ENCODE data around the gene CCIN. TPM values are rescaled to one million over a fixed set of nuclear protein-coding genes. Genes with fewer than 3 reads are reported as not detected.

The CCIN gene
- total RNA-seq, 1 donor from 2014 or later = not detected

GRCh38 chr9:36187414-36187813, 18.2 kb downstream of the CCIN start:
- no peaks in the 10 kb centered on the region for H3K27me3 ChIP-seq (ENCODE audit: control insufficient read depth, insufficient read depth, low read length)
- H3K36me3 ChIP-seq (ENCODE audit: control insufficient read depth, insufficient read depth, low read length) = no peaks in the 10 kb centered on the region
- no peak overlapping the region for H3K4me3 ChIP-seq (ENCODE audit: low read depth, low read length)
- DNase-seq (ENCODE audit: low read depth) (peak; percentile 80), FAIRE-seq (no peak)
- no peak for TF ChIP-seq CTCF (IDR thresholded peaks at IDR 0.05; ENCODE audit: insufficient read depth, low read length, severe bottlenecking)

GRCh38 chr9:36188212-36188611, 19.0 kb downstream of the CCIN start:
- no peaks in the 10 kb centered on the region for H3K36me3 ChIP-seq (ENCODE audit: control insufficient read depth, insufficient read depth, low read length)
- FAIRE-seq (no peak), DNase-seq (ENCODE audit: low read depth) (no peak)
- H3K27me3 ChIP-seq (ENCODE audit: control insufficient read depth, insufficient read depth, low read length) = no peaks in the 10 kb centered on the region
- H3K4me3 ChIP-seq (ENCODE audit: low read depth, low read length) = no peak overlapping the region
- no peak for TF ChIP-seq CTCF (IDR thresholded peaks at IDR 0.05; ENCODE audit: insufficient read depth, low read length, severe bottlenecking)

DNA sequence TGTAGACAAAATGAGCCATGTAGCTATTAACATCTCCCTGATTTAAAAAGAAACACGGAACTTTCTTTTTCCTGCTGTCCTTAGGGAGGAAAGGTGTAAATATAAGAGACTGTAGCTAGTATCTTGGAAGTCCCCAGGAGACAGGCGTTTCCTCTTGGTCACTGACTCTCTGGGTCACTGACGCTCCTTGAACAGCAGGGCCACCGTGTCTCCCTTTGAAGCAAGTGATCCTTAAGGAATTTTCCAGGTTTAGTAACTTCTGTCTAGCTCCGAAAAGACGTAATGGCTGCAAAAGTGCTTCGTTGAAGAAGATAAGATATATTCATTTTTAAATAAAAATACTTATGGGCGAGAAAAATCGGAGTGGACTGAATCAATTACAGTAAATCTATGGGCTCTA, 20.8 kb downstream of the CCIN start:
- DNase-seq (ENCODE audit: low read depth) (no peak), FAIRE-seq (no peak)
- TF ChIP-seq CTCF (IDR thresholded peaks at IDR 0.05; ENCODE audit: insufficient read depth, low read length, severe bottlenecking) = no peak
- Histone ChIP-seq H3K27me3 (ENCODE audit: control insufficient read depth, insufficient read depth, low read length) (no peaks in the 10 kb centered on the region), H3K36me3 (ENCODE audit: control insufficient read depth, insufficient read depth, low read length) (no peaks in the 10 kb centered on the region), H3K4me3 (ENCODE audit: low read depth, low read length) (peak overlapping the region; percentile 91)

DNA sequence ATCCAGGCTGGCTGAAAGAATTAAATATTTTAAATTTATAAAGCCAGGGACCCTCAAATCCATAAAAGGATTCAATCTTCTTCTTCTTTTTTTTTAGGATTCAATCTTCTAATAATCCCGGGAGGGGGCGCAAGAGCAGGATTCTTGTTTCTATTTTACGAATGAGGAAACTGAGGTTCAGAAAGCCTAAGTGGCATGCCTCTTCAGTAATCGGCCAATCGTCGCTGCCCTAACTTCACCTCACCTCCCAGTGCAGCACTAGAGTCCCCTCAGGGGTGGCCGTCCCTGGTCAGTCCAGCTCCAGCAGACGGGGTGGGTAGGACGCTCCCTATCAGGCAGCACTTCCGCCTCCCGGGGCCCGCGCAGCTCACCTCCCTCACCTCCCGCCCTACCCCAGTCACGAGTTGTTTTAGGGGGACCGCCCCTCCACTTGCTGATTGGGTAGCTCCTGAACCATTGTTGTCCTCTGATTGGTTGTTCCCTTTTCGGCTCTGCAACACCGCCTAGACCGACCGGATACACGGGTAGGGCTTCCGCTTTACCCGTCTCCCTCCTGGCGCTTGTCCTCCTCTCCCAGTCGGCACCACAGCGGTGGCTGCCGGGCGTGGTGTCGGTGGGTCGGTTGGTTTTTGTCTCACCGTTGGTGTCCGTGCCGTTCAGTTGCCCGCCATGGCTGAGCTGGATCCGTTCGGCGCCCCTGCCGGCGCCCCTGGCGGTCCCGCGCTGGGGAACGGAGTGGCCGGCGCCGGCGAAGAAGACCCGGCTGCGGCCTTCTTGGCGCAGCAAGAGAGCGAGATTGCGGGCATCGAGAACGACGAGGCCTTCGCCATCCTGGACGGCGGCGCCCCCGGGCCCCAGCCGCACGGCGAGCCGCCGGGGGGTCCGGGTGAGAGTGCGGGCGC, 21.5 kb downstream of the CCIN start, which contains the start of gene CLTA:
CLTA (plus strand) TSS at position 534 of the 902 bp plus-strand sequence; CDS start at position 670, 136 bp downstream.
- Histone ChIP-seq H3K36me3 (ENCODE audit: control insufficient read depth, insufficient read depth, low read length) (no peaks in the 10 kb centered on the region), H3K27me3 (ENCODE audit: control insufficient read depth, insufficient read depth, low read length) (no peaks in the 10 kb centered on the region), H3K4me3 (ENCODE audit: low read depth, low read length) (peak within 1 kb of the TSS; percentile 91)
- FAIRE-seq (no peak), DNase-seq (ENCODE audit: low read depth) (peak; percentile 98)
- peak; percentile 49 for TF ChIP-seq CTCF (IDR thresholded peaks at IDR 0.05; ENCODE audit: insufficient read depth, low read length, severe bottlenecking)

DNA sequence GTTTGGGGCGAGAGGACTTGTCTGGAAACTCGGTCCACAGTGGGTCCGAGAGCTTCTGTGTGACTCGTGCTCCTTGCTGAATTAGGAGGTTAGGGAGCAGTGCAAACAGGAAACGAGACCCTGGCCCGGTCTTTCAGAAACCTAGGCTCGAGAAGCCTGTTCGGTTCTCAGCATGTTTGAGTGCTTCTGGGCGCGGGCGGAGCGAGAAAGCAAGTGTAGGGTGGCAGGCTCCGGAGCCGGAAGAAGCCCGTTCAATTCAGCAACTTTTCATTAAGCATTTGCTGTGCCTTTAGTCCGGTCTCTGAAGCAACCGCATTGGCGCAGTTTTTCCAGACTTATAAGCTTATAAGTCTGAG, 22.1 kb downstream of the CCIN start:
- Histone ChIP-seq H3K27me3 (ENCODE audit: control insufficient read depth, insufficient read depth, low read length) (no peaks in the 10 kb centered on the region), H3K36me3 (ENCODE audit: control insufficient read depth, insufficient read depth, low read length) (no peaks in the 10 kb centered on the region), H3K4me3 (ENCODE audit: low read depth, low read length) (peak overlapping the region; percentile 91)
- TF ChIP-seq CTCF (IDR thresholded peaks at IDR 0.05; ENCODE audit: insufficient read depth, low read length, severe bottlenecking) = no peak
- FAIRE-seq = no peak
- DNase-seq (ENCODE audit: low read depth) = peak; percentile 30
